Stimulated activated CD4-positive, alpha-beta T cell treated with anti-CD3 and anti-CD28 coated beads, Interleukin-2, amount 100 ng/mL, for 4 hours (primary cell): ENCODE data around the gene LASP1.

Experiments
- DNase-seq: peaks from one replicate; pipeline ENCODE4 v3.0.0-alpha.2; 2020; ENCODE audit warnings: low read depth

LASP1 gene

DNA sequence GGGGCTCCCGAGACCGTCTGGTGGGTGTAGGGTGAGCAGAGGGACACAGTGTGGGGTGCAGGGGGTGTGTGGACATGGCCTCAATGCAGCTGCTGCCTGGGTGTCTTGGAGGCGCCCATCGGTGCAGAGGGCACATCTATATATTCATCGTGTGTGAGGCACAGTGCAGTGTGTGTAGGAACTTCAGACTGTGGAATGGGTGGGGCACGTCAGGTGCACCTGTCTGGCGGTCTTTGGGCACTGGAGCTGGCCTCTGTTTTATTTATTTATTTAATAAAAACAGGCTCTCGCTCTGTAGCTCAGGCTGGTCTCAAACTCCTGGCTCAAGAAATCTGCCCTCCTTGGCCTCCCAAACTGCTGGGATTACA, 16.8 kb downstream of the LASP1 start:
- DNase-seq = no peak

DNA sequence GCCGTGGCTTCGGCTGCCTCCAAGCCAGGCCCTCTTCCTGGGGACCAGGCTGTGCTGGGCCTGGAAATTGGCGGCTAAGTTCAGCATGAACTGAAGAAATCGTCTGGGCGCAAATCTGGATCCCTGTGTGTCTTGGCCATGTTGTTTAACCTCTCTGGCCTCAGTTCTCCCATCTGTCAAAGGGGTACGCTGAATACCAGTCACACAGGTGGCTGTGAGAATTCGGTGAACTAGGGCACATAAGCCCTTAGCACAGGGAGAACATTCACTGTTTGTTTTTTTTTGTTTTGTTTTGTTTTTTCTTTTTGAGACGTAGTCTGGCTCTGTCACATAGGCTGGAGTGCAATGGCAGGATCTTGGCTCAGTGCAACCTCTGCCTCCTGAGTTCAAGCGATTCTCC, 19.0 kb downstream of the LASP1 start:
- no peak for DNase-seq

DNA sequence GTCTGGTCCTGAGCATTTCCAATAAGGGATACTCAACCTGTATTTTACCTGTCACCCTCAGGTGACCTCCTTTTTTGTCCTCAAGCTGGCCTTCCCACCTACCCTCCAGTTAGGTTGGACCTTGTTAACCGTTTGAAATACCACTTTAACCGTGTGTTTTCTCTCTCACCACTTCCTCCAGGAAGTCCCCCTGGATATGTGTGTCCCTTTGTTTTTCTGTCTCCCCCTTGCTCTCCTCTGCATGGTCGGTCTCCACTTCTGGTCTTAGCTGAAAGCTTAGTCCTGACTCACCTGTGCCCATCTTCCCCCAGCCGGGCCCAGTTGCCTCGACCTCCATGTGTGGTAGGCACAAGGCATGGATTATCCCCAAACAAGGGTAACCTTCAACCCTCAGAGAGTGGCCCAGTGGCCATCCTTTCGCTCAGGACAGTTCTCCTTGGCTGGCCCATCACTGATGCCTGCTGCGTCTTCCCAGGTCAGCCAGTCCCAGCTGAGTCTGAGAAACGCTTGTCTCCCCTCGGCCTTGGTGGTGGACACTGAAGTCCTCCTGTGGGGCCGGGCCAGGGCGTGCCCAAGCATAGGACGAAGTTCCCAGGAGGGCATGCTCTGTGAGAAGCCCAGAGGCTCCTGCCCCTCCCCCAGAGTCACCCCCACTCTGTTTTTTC, 20.0 kb downstream of the LASP1 start:
- DNase-seq = no peak

DNA sequence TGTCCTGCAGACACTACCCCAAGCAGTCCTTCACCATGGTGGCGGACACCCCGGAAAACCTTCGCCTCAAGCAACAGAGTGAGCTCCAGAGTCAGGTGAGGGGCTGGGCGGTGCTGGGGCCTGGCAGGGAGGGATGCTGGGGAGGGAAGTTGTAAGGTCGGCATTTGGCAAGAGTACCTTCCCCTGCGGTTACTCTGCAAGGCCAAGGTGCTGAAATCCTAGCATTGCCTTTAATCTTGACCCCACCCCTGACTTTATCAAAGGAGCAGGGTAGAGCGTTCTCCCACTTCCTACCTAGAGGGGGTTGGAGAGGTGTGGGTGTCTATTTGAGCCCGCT, 20.5 kb downstream of the LASP1 start:
- no peak for DNase-seq

DNA sequence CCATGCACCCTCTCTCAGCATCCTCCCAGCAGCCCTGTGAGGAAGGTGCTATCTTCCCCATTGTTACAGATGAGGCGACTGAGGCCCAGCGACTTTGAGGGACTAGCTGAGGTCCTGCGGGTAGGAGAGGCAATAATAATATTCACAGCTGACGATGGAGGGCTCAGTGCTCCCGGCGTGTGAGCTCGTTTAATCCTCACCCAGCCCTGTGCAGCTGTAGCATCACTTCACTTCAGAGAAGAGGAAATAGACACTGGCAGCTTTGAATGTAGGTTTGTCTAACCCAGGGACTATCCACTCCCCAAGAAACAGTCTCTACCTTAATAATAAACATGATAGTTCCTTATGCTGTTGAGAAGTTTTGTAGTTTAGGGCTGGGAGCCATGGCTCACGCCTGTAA, 21.6 kb downstream of the LASP1 start:
- DNase-seq = no peak

DNA sequence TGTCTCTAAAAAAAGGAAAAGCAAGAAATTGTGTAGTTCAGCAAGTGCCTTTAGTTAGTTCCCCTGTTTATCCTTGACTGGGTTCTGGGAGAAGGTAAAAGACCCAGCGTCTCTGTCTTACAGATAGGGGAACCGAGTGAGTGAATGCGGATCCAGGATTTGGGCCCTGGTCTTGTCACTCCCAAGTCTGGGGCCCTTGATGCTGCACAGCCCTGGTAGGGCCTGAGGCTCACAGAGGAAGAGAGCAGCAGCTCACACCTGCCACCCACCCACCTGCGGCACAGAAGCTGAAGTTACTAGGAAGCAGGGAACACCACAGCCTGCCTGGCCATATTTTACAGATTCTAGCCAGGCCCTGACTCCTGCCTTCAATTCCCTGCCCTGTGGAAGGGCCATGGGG, 22.2 kb downstream of the LASP1 start:
- no peak for DNase-seq

DNA sequence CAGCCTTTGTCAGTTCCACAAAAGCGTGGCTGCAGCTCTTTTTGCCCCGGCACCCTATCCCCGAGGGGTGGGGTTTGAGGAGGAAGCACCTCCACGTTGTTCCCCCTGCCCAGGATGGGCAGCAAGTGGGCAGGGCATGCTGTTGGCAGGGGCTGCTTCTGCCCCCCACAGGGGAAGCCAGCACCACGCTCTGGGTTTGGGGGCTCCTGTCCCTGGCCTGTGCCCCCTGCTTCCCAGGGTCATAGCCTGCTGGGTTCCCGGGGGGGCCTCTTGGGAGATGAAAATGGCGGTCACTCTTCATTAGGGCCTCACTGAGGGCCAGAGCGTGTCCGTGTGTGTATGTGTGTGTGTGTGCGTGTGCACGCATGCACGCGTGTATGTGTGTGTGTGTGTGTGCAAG, 22.8 kb downstream of the LASP1 start:
- DNase-seq = no peak

DNA sequence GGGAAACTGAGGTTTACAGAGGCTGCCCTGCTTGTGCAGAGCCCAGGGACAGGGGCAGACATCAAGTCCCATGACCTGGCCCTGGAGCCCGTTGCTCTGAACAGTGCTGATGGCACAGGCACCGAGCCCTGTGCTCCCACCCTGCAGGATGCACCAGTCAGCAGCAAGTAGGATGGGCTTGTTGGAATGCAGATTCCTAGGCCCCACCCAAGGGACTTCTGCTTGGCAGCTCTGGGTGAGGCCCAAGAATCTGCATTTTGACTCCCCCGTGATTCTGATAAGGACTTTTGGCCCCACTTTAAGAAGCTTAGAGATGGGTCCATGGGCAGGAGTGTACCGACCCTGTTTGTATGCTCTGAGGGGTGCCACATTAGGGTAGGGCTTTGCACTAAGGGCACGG, 23.3 kb downstream of the LASP1 start:
- DNase-seq = no peak

DNA sequence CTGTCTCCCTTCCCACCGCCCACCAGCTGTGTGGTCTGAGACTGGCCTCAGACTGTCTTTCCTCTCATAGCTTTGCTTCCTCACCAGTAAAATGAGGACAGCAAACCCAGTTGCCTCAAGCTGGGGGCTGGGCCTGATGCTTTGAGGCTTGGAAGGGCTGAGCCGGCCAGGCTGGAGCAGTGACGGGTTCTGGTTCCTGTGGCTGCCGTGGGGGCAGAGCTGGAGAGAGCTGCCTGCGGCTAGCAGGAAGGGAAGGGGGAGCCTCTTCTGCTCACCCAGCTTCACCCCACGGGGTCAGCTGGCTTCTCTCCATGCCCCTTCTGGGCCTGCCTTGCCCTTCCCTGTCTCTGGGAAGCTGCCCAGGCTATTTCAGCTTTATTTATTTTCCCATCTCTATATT, 23.7 kb downstream of the LASP1 start:
- no peak for DNase-seq

DNA sequence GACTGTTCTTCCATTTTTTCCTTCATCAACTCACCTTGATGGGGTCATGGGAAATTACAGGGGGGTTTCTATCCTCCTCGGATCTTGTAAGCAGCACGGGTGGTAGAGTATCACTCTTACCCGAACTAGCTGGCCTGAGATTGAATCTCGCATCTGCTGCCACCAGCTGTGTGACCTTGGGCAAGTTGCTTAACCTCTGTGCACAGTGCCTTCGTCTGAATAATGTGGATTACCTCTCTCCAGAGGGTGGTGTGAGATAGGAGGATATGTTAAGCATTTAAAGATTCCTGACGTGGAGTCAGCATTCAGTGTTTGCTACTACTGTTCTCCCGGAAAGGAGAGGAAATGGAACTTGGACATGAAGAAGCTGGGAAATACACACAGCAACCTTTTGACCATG, 24.4 kb downstream of the LASP1 start:
- no peak for DNase-seq

DNA sequence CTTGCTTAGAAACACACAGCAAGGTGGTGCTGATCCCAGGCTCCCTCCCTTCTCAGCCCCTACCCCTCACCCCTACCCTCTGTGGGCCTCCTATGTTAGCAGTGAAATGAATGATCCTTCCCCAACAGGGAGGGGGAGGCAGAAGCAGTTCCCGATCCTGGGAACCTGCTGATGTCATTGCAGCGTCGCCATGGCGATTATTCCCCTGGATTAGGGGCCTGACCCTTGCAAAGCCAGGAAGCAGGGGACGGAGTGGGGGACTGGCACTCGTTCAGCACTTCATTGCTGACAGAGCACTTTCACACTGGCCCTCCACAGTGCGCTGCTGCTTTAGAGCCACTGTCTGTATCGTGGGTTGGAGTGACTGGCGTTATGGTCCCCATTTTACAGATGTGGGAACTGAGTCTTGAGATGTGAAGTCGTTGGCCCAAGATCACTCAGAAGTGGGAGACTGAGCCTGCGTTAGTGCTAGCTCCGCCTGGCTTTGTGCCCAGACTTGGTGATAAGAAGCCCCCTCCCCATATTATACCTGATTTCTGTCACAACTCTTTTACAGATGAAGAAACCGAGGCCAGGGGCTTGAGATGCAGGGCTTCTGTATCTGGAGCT, 26.6 kb downstream of the LASP1 start:
- DNase-seq = no peak

DNA sequence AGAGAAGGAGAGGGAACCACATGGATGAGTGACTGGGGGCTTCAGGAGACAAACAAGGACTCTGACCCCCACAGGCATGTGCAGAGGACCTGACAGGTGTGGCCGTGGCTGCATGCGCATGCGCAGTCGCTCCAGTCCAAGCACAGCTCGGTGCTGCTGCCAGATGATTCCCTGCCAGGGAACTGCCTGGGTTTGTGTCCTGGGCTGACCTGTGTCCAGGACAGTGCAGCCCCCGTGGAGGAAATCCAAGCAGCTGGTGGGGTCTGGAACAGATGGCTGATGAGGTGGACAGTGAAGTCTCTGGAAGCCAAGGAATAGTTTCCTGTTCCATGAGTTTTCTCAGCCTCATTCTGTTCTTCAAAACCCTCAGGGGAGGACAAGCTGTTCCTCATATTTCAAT, 27.3 kb downstream of the LASP1 start:
- DNase-seq = no peak

DNA sequence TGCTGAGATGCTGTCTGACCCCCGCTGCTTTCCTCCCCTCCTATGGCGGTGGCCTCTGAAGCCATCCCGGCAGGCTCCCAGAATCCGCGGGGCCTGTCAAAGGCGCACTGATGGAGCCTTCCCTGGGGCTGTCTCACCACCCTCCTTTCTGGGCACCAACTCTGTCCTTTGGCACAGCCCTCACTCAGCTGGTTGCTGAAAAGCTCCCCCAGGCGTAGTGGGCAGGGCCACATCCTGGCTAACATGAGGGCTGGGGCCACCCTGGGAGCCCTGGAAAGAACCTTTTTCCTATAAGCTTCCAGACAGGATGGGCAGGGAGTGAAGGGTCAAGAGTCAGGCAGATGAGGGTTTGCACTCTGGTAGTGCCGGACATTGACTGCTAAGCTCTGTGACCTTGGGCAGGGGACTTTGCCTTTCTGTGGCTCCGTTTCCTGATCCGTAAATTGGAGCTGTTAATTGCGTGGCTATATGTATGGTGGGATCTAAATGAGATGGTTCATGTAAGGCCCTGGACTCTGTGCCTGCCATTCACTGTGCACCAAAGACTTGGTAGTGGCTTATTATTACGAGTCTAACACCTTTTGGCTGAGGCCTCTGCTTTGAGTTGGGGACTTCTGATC, 27.9 kb downstream of the LASP1 start:
- no peak for DNase-seq

DNA sequence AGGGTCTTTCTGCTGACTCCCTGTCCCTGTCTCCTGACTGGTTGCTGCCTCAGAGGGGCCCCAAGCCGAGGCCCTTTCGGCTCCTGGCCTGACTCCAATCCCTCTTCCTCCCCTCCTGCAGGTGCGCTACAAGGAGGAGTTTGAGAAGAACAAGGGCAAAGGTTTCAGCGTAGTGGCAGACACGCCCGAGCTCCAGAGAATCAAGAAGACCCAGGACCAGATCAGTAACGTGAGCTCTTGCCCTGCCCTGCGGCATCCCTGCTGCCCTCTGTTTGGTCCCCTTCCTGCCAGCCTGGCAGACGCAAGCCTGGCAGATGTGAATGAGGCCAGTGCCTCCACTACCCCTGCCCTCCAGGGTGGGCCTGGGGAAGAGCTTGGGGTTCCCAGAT, 28.4 kb downstream of the LASP1 start:
- DNase-seq = no peak

DNA sequence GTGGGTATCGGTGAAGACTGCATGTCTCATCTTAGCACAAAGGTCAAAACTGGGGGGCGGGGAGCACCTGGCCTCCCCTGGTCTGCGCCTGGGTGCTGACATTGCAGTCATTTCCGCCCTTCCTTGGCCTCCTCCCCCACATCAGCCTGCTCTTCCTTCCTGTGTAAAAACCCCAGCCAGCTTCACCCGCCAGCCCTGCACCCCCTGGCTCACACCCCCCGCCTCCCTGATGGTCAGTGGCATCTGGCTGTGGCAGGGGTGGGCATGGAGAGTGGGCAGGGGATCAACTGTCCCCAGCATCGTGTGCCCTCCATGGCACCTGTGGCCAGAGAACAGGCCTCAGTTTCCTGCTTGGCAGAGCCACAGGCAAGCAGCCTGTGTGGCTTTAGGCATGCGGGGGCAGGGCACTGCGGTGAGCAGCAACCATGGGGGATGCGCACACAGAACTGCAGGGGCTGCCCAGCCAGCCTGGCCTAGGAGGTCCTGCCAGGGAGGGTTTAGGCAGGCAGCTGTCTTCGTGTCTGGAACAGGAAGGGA, 29.0 kb downstream of the LASP1 start:
- peak; percentile 86 for DNase-seq

DNA sequence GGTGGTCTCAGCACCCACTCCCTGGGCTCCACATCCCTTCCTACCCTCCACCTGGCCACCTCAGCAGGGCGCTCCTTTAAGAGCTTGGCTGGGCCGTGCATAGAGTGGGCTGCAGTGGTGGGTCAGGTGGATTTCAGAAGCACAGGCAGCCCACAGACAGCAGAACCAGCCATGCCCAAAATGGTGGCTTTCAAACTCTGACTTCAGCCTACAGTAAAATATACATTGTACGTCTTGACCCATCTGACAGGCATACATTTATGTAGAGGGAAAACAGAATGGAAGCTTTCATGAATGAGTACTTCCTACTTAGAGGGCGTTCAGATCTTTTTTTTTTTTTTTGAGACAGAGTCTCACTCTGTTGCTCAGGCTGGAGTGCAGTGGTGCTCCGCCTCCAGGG, 29.6 kb downstream of the LASP1 start:
- no peak for DNase-seq

DNA sequence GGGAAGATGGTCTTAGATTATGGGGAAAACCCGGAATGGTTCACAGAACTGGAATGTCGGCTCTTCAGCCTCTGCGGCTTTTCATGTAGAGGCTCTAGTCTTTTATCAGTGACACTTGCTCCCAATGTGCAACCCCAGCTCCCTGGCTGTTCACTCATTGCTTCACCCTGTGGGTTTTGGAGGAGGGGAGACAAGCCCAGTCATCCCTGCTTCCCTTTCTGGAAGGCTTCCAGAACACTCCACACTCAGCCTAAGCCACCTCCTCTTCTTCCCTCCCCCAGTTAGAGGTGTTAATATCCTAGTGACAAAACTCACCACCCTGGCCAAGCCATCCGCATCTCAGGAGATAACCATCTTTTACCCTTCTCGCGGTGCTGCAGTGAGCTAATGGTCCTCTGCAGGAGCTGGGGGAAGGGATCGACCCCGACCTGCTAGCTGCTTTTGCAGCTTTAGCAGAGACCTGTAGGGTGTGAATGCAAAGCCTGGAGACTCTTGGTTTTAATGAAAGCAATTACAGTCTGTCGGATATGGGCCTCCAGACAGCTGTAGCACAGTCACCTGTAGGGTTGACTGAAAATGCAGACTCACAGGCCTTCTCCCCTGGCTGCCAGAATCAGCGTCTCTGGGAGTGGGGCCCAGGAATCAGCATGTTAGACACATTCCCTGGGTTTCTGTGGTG, 31.3 kb downstream of the LASP1 start:
- DNase-seq = no peak

DNA sequence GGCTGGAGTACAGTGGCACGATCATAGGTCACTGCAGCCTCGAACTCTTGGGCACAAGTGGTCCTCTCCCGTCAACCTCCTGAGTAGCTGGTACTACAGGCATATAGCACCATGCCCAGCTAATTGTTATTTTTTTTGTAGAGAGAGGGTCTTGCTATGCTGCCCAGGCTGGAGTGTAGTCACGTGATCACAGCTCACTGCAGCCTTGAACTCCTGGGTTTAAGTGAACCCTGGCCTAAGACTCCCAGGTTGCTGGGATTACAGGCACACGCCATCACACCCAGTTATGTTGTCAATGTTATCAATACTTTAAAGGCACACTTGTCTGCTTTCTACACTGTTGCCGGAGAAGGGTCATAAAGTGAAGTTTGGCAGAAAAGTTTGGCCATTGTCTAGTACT, 33.5 kb downstream of the LASP1 start:
- DNase-seq = no peak

DNA sequence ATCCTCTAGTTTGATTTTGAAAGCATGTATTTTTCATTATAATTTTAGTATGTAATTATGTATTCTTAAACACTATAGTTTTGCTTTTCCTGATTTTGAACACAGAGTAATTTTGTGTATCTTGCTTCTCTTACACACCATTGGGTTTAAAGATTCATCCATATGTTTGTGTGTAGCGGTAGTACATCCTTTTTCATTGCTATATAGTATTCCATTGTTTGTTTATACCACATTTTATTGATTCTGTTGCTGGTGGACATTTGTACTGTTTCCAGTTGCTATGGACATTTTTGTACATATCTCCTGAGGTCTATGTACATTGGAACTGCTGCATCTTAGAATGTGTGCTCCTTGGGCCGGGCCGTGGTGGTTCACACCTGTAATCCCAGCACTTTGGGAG, 35.0 kb downstream of the LASP1 start:
- no peak for DNase-seq

DNA sequence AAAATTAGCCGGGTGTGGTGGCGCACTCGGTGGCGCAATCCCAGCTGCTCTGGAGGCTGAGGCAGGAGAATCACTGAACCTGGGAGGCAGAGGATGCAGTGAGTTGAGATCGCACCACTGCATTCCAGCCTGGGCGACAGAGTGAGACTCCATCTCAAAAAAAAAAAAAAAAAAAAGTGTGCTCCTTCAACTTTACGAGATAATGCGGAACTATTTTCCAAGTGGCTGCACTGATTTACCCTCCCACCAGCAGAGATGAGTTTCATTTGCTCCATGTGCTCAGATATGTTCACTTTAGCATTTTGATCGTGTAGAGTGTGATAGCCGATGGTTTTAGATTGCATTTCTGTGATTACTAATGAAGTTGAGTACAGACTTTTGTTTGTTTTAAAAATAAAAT, 35.5 kb downstream of the LASP1 start:
- no peak for DNase-seq

DNA sequence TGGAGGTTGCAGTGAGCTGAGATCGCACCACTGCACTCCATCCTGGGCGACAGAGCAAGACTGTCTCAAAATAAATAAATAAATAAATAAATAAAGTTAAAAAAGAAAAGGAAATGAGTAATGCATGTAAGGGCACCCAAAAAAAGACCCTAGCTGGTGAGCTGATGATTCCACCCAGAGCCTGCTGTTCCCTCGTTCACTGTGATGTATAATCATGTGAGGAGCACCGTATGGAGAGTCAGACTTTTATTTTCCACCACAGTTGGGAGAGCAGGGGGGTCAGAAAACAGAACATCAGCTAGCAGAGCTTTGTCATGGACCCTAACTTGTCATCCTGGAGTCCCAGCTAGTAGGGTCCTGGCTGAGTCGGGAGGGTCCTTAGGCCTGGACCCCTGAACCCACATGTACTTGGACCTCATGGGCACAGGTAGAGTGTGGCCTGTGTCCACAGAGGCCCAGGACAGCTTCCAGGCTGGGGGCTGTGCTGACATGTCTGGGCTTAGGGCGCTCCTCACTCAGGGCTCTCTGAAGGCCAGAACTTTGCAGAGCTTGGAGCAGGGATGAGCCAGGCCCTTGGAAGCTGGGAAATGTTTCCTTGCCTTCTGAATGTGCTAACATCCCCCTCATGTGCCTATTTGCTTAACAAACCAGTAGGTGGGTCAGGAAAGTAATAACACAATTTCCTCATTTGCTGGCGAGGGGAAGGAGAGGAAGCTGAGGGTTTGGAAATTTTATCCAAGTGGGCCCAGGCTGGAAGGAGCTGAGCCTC, 36.8 kb downstream of the LASP1 start:
- DNase-seq = no peak

DNA sequence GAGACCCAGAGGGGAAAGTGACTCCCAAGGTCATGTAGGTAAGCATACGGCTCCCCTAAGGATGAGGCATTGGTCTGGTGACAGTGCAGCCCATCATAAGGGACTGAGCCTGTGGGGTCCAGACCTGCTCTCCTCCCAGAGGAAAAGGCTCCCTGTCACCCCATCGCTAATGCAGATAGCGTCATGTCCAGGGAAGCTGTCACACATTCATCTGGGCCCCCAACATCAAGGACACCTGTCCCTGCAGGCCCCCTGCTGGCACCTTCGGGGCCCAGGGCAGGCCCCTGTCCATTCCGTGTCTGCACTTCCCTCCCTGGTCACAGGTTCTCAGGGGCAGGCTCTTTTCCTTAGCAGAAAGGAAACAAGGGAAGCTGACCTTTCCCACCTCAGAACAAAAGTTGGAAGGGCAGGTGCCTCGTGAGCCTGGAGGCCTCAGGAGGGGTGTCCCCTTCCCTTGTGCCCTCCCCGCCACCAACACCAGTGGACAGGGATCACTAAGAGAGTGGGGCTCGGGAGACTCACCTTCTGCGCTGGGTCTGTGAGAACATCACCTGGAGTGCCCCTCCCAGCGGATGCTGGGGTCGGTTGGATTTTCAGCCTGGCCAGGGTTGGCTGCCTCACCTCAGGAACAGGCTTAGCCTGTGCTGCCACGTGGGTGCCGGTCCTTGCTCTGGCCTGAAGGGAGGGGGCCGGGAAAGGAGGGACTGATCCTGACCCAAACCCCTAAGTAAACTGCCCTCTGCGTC, 38.2 kb downstream of the LASP1 start:
- no peak for DNase-seq
